ENCODE measurements around the gene ABCA5.

The ABCA5 gene

DNA sequence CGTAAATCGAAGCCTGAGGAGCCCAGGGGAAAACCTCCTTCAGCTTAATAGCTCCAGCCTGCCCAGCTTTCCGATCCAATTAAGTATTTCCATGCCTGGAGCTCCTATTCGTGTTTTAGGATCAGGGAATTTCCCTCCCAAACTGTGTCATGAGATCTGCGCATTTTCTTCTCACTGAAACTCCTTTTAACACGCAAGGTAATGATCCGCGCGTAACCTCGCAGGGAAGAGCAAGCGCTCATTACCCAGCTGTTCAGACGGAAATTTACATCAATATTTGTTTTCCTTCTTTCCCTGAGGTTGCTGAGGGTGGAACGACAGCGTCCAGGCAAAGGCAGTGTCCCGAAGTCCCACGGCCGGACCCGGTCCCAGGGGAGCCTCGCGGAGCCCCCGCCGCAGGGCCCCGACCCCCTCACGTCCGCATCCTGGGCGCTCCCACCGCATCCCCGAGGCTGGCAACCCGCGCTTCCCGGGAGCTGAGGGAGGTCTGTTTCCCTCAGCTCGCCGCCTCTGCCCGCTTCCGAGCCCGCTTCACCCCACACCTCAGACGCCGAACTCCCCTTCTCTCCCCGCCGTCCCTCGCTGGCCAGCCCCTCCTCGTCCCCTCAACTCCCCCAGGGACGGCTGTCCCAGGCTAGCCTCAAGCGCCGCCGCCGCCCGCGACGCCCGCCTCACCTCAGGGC lies 415 bp downstream of the ABCA5 start:
- peak; percentile 41 for DNase-seq (ENCODE audit: low spot score)

DNA sequence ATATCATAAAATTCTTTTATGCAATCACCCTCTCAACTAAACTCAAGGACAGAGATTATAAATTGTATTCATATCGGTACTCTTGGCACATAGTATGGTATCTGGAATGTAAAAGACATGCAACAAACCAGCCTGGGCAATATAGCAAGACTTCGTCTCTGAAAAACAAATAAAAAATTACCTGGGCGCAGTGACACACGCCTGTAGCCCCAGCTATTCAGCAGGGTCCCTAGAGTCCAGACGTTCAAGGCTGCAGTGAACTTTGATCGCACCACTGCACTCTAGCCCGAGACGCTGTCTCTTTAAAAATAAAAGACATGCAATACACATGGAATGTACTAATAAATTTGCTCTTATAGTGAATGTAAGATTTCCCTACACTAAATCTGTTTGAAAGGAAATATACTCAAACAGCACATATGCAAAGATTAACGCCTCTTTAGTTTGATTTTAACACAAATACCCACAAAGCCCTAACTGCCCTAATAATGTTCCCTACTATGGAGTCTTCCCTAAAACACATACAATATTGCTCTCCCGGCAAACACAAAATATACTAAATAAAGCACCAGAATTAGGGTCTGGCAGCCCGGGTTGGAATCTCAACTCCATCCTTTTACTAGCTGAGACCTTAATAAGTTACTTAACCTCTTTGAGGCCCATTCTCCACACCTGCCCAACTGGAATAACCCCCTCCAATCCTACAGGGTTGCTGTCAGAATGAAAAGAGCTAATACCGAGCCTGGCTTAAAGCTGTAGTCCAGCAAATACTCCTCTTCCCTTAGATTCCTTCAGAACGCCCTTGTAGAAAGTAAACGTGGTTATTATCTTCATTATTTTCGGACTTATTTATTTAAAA lies 1.2 kb downstream of the ABCA5 start:
- TF ChIP-seq CTCF (IDR thresholded peaks at IDR 0.05; ENCODE audit: extremely low read depth, missing control alignments): no peak
- no peak for DNase-seq (ENCODE audit: low spot score)

More for the DNA sequence above, 415 bp downstream of the ABCA5 start:
- TF ChIP-seq CTCF (IDR thresholded peaks at IDR 0.05; ENCODE audit: extremely low read depth, missing control alignments): no peak

DNA sequence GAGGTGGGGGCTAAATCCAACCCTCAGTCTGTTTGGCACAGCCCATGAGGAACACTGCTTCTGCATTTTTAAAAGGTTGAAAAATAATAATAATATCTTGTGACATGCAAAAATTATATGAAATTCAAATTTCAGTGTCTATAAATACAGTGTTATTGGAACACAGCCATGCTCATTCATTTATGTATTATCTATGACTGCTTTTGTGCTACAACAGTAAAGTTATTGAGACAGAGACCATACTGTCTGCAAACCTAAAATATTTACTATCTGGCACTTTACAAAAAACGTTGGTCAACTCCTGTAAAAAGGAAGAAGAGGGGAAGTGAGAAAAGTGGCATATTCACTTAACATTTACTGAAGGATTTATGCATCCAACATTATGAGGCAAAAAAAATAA lies 3.1 kb downstream of the ABCA5 start:
- no peak for DNase-seq (ENCODE audit: low spot score)
- no peak for TF ChIP-seq CTCF (IDR thresholded peaks at IDR 0.05; ENCODE audit: extremely low read depth, missing control alignments)

DNA sequence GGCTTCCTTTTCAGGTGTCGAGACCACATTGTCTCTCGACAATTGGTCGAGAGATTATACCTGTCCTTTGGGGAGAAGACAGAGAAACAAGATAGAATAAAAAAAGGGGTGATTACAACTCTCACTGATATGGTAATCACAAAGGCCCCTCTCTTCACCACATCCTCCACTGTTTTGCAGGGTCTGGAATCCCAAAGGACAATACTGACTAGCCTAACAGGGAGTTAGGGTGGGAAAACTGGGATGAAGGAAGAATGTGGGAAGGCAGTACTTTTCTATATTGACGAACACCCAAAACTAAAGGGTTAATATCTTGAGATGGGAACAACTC lies 6.1 kb downstream of the ABCA5 start:
- no peak for DNase-seq (ENCODE audit: low spot score)
- TF ChIP-seq CTCF (IDR thresholded peaks at IDR 0.05; ENCODE audit: extremely low read depth, missing control alignments): no peak

DNA sequence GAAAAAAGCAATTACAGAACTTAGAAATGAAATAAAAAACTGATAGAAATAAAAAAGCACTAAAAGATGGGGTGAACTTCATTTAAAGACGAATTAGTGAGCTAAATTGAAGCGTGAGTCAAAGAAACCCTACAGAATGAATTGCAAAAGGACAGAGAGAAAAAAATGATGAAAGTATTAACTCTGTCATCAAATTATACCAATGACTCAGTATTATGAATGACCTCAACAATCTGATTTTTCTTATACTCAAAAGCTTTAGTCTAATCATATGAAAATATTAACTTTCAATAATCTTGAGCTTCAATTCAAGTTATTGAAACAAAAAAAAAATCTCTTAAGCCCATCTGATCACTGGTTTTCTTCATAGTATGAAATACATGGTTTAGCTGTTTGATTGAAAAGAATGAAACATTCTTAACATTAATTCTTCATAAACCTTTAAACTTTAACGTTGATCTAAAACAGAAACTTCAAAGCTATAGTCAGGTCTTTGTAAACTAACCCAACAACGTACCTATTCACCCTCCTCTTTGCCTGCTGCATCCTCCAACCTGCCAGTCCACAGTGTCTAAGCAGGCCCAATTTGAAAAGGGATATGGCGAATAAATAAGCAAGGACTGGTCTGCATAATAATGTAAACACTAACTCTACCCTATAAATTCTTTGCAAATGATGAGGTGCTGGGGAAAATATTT lies 6.6 kb downstream of the ABCA5 start:
- TF ChIP-seq CTCF (IDR thresholded peaks at IDR 0.05; ENCODE audit: extremely low read depth, missing control alignments): no peak
- DNase-seq (ENCODE audit: low spot score): no peak

- DNase-seq (ENCODE audit: low spot score): no peak
- TF ChIP-seq CTCF (IDR thresholded peaks at IDR 0.05; ENCODE audit: extremely low read depth, missing control alignments): no peak
Measured at GRCh38 chr17:69317625-69318024, 9.3 kb downstream of the ABCA5 start.
